ENCODE results near the gene ARHGEF18. TPM values are rescaled to one million over a fixed set of nuclear protein-coding genes. Genes with fewer than 3 reads are reported as not detected.

Gene ARHGEF18
- total RNA-seq, 2 experiments from 2014 or later: 78.8 to 81.0 TPM

Other genes starting within 250 kb of the ARHGEF18 start
- gene INSR, start 54.5 kb upstream of the ARHGEF18 start, total RNA-seq: under 1 TPM; 0.30 to 0.56 TPM
- gene PEX11G, start 140.1 kb downstream of the ARHGEF18 start, total RNA-seq: not detected
- 1 to 10 TPM; 7.1 to 9.0 TPM for gene ZNF358, start 167.2 kb downstream of the ARHGEF18 start, total RNA-seq
- 10 to 100 TPM in 1 of 2 experiments, 1 to 10 TPM in 1; 9.0 to 13.3 TPM for gene MCOLN1, start 173.7 kb downstream of the ARHGEF18 start, total RNA-seq
- gene PNPLA6, start 186.8 kb downstream of the ARHGEF18 start, total RNA-seq: 10 to 100 TPM; 76.5 to 81.3 TPM
- gene CAMSAP3, start 246.9 kb downstream of the ARHGEF18 start, total RNA-seq: under 1 TPM; 0.28 to 0.33 TPM